GM23248 (cell line): ENCODE measurements around the gene VKORC1L1.

ENCODE experiments used
- EZH2 ChIP-seq: fragments of 200-600 bp; sonication (generic); IDR thresholded peaks from 2 replicates; pipeline ENCODE4 v1.6.1; 2018; ENCODE audit warnings: antibody characterized with exemption, mild to moderate bottlenecking; ENCODE audit not compliant: insufficient read depth, poor library complexity, severe bottlenecking
- EZH2phosphoT487 ChIP-seq: fragments of 200-600 bp; sonication (generic); IDR thresholded peaks from 2 replicates; pipeline ENCODE4 v1.6.1; 2018; ENCODE audit warnings: antibody characterized with exemption, moderate library complexity, mild to moderate bottlenecking, low read depth; ENCODE audit not compliant: insufficient read depth

- no peak for TF ChIP-seq EZH2
- TF ChIP-seq EZH2phosphoT487 = no peak
Measured at GRCh38 chr7:65983965-65984658, 111.2 kb downstream of the VKORC1L1 start.
